ENCODE results near the gene EIF4G3. TPM values are rescaled to one million over a fixed set of nuclear protein-coding genes. Genes with fewer than 3 reads are reported as not detected.

Gene EIF4G3
- total RNA-seq, 1 experiment from 2014 or later = 39.9 TPM

DNA sequence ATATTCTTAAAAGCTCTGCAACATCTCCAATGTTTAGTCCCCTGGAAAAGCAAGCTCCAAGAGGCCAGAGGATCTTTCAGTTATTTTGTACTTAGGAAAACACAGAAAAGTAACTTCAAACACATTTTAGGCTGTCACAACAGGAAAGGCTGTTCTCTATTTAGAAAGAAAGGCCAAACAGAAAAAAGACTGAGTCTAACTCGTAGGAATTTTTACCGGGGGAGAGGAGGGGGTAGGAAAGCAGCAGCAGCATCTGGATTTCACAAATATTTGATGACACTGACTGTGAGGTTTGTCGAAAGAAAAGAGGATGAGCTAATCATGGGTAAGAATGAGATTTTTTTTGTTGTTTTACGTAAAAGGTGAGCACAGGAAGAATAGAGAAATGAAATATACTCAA lies 107.1 kb downstream of the EIF4G3 start:
- H3K36me3 Mint-ChIP-seq (ENCODE audit: insufficient read depth, unreplicated experiment) = peaks cover 4% of the 10 kb centered on the region
- CTCF ChIA-PET = no interaction called here
- H3K27me3 Mint-ChIP-seq (ENCODE audit: unreplicated experiment) = no peaks in the 10 kb centered on the region
- TF ChIP-seq, protein P1, sequence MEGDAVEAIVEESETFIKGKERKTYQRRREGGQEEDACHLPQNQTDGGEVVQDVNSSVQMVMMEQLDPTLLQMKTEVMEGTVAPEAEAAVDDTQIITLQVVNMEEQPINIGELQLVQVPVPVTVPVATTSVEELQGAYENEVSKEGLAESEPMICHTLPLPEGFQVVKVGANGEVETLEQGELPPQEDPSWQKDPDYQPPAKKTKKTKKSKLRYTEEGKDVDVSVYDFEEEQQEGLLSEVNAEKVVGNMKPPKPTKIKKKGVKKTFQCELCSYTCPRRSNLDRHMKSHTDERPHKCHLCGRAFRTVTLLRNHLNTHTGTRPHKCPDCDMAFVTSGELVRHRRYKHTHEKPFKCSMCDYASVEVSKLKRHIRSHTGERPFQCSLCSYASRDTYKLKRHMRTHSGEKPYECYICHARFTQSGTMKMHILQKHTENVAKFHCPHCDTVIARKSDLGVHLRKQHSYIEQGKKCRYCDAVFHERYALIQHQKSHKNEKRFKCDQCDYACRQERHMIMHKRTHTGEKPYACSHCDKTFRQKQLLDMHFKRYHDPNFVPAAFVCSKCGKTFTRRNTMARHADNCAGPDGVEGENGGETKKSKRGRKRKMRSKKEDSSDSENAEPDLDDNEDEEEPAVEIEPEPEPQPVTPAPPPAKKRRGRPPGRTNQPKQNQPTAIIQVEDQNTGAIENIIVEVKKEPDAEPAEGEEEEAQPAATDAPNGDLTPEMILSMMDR (IDR thresholded peaks at IDR 0.05; ENCODE audit: unreplicated experiment) = no peak
- intact Hi-C loops (cut with micrococcal nuclease; ENCODE audit: unreplicated experiment) = no loop called here
- H3K27ac Mint-ChIP-seq (ENCODE audit: unreplicated experiment) = no peak overlapping the region
- BruUV-seq (replicated peaks) = no TSS peak
- DNase-seq = no peak
- H3K4me3 Mint-ChIP-seq (ENCODE audit: low read depth, unreplicated experiment) = no peak overlapping the region
- no peaks in the 10 kb centered on the region for H3K9me3 Mint-ChIP-seq (ENCODE audit: low read depth, unreplicated experiment)
- H3K4me1 Mint-ChIP-seq (ENCODE audit: low read depth, unreplicated experiment) = no peaks in the 10 kb centered on the region

DNA sequence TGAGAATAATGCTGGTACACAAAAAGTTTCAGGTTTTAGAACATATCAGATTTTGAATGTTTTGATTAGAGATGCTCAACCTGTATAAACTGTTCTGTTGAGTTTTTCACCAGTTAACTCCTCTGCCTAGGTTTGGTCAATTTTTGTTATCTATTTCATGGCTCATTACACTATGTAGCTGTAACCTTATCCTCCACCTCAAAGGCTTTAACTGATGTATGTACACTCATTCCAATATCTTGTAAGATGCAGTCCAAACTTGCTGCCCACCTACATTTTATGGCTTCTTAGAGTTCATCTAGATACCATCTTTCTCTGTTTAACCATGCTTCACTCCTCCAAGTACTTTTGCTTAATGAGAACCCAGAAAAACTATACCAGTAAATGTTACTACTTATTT lies 107.8 kb downstream of the EIF4G3 start:
- Mint-ChIP-seq H3K36me3 (ENCODE audit: insufficient read depth, unreplicated experiment) (peaks cover 4% of the 10 kb centered on the region), H3K27me3 (ENCODE audit: unreplicated experiment) (no peaks in the 10 kb centered on the region), H3K27ac (ENCODE audit: unreplicated experiment) (no peak overlapping the region), H3K4me1 (ENCODE audit: low read depth, unreplicated experiment) (no peaks in the 10 kb centered on the region), H3K9me3 (ENCODE audit: low read depth, unreplicated experiment) (no peaks in the 10 kb centered on the region), H3K4me3 (ENCODE audit: low read depth, unreplicated experiment) (no peak overlapping the region)
- no TSS peak for BruUV-seq (replicated peaks)
- no peak for DNase-seq
- TF ChIP-seq, protein P1 (IDR thresholded peaks at IDR 0.05; ENCODE audit: unreplicated experiment) = no peak
- intact Hi-C loops (cut with micrococcal nuclease; ENCODE audit: unreplicated experiment) = no loop called here
- CTCF ChIA-PET = no interaction called here

DNA sequence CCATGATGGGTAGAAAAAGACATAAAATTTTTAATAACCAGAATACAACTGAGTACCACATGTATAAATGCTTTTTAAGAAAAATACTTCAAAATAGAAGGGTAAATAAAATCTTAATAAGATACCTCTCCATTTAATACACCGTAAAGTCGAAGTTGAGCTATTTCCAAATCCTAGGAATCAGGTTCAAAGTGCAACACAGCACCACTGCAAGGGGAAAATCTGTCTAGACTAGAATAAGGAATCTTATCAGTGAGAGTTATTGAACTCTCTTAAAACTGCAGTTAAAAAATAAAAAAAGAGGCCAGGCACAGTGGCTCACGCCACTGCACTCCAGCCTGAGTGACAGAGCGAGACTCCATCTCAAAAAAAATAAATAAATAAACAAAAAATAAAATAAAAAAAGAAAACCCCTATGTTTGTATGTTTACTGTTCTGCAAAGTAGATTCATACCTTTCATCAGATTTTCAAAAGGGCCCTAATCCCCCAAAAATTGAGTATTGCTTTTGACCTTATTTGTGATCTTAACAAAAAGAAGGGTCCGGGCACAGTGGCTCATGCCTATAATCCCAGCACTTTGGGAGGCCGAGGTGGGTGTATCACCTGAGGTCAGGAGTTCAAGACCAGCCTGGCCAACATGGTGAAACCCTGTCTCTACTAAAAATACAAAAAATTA lies 109.0 kb downstream of the EIF4G3 start:
- Mint-ChIP-seq H3K4me3 (ENCODE audit: low read depth, unreplicated experiment) (no peak overlapping the region), H3K36me3 (ENCODE audit: insufficient read depth, unreplicated experiment) (peaks cover 4% of the 10 kb centered on the region), H3K9me3 (ENCODE audit: low read depth, unreplicated experiment) (no peaks in the 10 kb centered on the region), H3K27ac (ENCODE audit: unreplicated experiment) (no peak overlapping the region), H3K27me3 (ENCODE audit: unreplicated experiment) (no peaks in the 10 kb centered on the region), H3K4me1 (ENCODE audit: low read depth, unreplicated experiment) (no peaks in the 10 kb centered on the region)
- CTCF ChIA-PET = no interaction called here
- BruUV-seq (replicated peaks) = no TSS peak
- TF ChIP-seq, protein P1 (IDR thresholded peaks at IDR 0.05; ENCODE audit: unreplicated experiment) = no peak
- no peak for DNase-seq
- intact Hi-C loops (cut with micrococcal nuclease; ENCODE audit: unreplicated experiment) = no loop called here

- Mint-ChIP-seq H3K27ac (ENCODE audit: unreplicated experiment) (no peak overlapping the region), H3K27me3 (ENCODE audit: unreplicated experiment) (no peaks in the 10 kb centered on the region), H3K9me3 (ENCODE audit: low read depth, unreplicated experiment) (no peaks in the 10 kb centered on the region), H3K4me3 (ENCODE audit: low read depth, unreplicated experiment) (no peak overlapping the region), H3K4me1 (ENCODE audit: low read depth, unreplicated experiment) (no peaks in the 10 kb centered on the region), H3K36me3 (ENCODE audit: insufficient read depth, unreplicated experiment) (peaks cover 2% of the 10 kb centered on the region)
- CTCF ChIA-PET = no interaction called here
- no peak for DNase-seq
- TF ChIP-seq, protein P1 (IDR thresholded peaks at IDR 0.05; ENCODE audit: unreplicated experiment) = no peak
- BruUV-seq (replicated peaks) = no TSS peak
- intact Hi-C loops (cut with micrococcal nuclease; ENCODE audit: unreplicated experiment) = no loop called here
Measured at GRCh38 chr1:21066356-21067012, 110.2 kb downstream of the EIF4G3 start.
